Prostate gland (tissue), 2 donors: ENCODE results near the gene IL20. TPM values are rescaled to one million over a fixed set of nuclear protein-coding genes. Genes with fewer than 3 reads are reported as not detected.

Experiments
- DNase-seq: peaks from one replicate; pipeline ENCODE4 v3.0.0-alpha.2; 2019; ENCODE audit warnings: low spot score
- H3K27ac ChIP-seq, 2 donors: fragments of 200-600 bp; sonication (generic); 2 replicates each; pipeline ENCODE4 v1.5.1; 2017 to 2019
- H3K27me3 ChIP-seq: fragments of 200-600 bp; sonication (generic); replicated peaks from 2 replicates; pipeline ENCODE4 v1.5.1; 2019; ENCODE audit not compliant: insufficient read depth
- H3K36me3 ChIP-seq, 2 donors: fragments of 200-600 bp; sonication (generic); 1 replicate in 1 of 2; 2 replicates in 1 of 2; pipeline versions ENCODE4 v1.5.1 to v1.8.1; 2017 to 2019
- H3K4me1 ChIP-seq: fragments of 200-600 bp; sonication (generic); replicated peaks from 2 replicates; pipeline ENCODE4 v1.5.1; 2019
- H3K4me3 ChIP-seq, 2 donors: fragments of 200-600 bp; sonication (generic); 2 replicates each; pipeline ENCODE4 v1.5.1; 2017 to 2019
- H3K9me3 ChIP-seq: fragments of 200-600 bp; sonication (generic); 2 replicates; pipeline ENCODE4 v1.5.1; 2017
- POLR2A ChIP-seq: fragments of 450-650 bp; IDR thresholded peaks from one replicate; pipeline ENCODE4 v1.6.1; 2016; ENCODE audit warnings: antibody characterized with exemption, mild to moderate bottlenecking
- POLR2AphosphoS5 ChIP-seq: sonication (generic); formaldehyde crosslinking; IDR thresholded peaks from one replicate; pipeline ENCODE4 v1.6.1; 2017; ENCODE audit warnings: antibody characterized with exemption
- WGBS: methylation state at CpG from one replicate; pipeline ENCODE4 v1.1.5; 2018; 5-methylcytosine and 5-hydroxymethylcytosine counted together
- intact Hi-C: fragments of 100-400 bp; cut with DNase I; formaldehyde crosslinking; loops from one replicate; pipeline ENCODE4 v1.14.2; 2022
- total RNA-seq, 2 donors: library from RNA; depleted of rRNA; stranded (reverse); fragments of >200 nt; gene quantifications; one replicate each; pipeline ENCODE4 v1.1.0, GENCODE V29; 2016
- TF ChIP-seq, protein P1 (sequence below), 4 experiments: fragments of 200-600 bp in 2 of 4; fragments of 450-650 bp in 2 of 4; sonication (generic) in 2 of 4; IDR thresholded peaks; 1 replicate in 3 of 4; 2 replicates in 1 of 4; pipeline ENCODE4 v1.5.1; 2016 to 2019; ENCODE audit warnings: antibody characterized with exemption in 4 of 4, mild to moderate bottlenecking in 2 of 4, moderate library complexity in 2 of 4

The IL20 gene
- total RNA-seq, 2 donors from 2014 or later = not detected

DNA sequence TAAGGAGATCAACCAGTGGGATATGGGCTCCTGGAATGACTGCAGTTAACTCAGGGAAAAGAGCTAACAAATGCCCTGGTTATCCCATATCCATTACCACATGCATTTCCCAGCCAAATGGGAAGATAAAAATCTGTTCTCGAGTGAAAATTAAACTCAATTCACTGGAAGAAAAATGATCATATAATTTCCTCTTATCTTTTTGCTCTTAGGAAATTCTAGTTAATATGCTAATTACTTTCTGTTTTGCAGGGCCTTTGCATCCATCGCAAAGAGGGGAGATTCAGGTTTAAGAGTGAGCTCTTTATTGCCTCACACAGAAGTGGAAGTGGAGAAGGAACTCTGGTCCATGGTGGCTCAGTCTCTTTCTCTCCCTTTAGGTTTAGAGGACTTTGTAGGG lies 28.0 kb downstream of the IL20 start:
- Histone ChIP-seq H3K9me3 (no peaks in the 10 kb centered on the region), H3K27me3 (no peaks in the 10 kb centered on the region), H3K36me3 (no peaks in the 10 kb centered on the region), H3K4me3 (no peak overlapping the region), H3K4me1 (no peaks in the 10 kb centered on the region), H3K27ac (no peak overlapping the region)
- intact Hi-C loops = no loop called here
- no peak for DNase-seq
- TF ChIP-seq POLR2A (no peak), POLR2AphosphoS5 (no peak)
- TF ChIP-seq, protein P1, sequence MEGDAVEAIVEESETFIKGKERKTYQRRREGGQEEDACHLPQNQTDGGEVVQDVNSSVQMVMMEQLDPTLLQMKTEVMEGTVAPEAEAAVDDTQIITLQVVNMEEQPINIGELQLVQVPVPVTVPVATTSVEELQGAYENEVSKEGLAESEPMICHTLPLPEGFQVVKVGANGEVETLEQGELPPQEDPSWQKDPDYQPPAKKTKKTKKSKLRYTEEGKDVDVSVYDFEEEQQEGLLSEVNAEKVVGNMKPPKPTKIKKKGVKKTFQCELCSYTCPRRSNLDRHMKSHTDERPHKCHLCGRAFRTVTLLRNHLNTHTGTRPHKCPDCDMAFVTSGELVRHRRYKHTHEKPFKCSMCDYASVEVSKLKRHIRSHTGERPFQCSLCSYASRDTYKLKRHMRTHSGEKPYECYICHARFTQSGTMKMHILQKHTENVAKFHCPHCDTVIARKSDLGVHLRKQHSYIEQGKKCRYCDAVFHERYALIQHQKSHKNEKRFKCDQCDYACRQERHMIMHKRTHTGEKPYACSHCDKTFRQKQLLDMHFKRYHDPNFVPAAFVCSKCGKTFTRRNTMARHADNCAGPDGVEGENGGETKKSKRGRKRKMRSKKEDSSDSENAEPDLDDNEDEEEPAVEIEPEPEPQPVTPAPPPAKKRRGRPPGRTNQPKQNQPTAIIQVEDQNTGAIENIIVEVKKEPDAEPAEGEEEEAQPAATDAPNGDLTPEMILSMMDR (IDR thresholded peaks at IDR 0.05) = no peak
- 49% methylated on average over 2 of the region's 2 CpGs for WGBS

DNA sequence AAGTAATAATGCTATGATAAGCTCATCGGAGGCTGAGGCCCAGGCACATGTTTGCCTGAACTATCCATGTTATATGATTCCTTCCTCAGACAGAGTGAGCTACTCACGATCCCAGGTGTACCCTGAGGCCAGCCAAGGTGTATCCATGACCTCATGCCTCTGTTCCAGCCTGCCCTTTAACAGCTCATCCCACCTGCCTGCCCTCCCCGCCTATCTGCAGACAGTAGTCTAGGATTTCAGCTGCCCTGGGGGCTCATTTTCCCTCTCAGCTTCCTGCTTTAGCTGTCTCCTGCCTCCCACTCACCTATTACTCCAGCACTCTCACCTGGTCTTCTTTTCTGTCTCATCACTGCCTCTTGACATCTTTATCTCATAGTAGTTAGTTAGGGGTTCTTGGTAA lies 29.9 kb downstream of the IL20 start:
- Histone ChIP-seq H3K36me3 (no peaks in the 10 kb centered on the region), H3K27ac (peak overlapping the region in 1 of 2 donors; percentile 41), H3K4me1 (no peaks in the 10 kb centered on the region), H3K4me3 (no peak overlapping the region), H3K27me3 (no peaks in the 10 kb centered on the region), H3K9me3 (no peaks in the 10 kb centered on the region)
- no peak for TF ChIP-seq POLR2AphosphoS5
- TF ChIP-seq POLR2A = no peak
- TF ChIP-seq, protein P1 (IDR thresholded peaks at IDR 0.05) = no peak
- intact Hi-C loops = no loop called here
- WGBS = 40% methylated on average over 3 of the region's 3 CpGs
- DNase-seq = peak; percentile 21

DNA sequence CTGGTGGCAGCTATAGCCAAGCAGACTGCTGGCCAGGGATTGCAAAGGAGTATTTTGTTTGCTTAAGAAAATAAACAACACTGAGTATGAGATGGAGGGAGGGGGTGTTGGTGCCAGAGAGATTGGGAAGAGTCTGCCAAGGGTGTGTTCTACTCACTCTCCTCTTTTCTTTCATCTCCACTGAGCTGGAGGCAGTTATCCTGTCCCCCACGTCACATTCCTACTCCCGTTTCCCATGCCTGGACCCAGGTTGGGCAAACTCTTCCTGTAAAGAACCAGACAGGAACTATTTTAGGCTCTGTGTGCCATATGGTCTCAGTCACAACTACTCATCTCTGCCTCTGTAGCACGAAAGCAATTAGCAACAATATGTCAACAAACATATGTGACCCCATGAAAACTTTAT lies 30.4 kb downstream of the IL20 start:
- H3K36me3 ChIP-seq = no peaks in the 10 kb centered on the region
- H3K4me3 ChIP-seq = no peak overlapping the region
- intact Hi-C loops = no loop called here
- no peaks in the 10 kb centered on the region for H3K27me3 ChIP-seq
- WGBS = 10% methylated on average over 3 of the region's 3 CpGs
- DNase-seq = peak; percentile 54
- peak overlapping the region in 1 of 2 donors; percentile 41 for H3K27ac ChIP-seq
- TF ChIP-seq POLR2AphosphoS5 (peak; percentile 43), POLR2A (no peak)
- TF ChIP-seq, protein P1 (IDR thresholded peaks at IDR 0.05) = no peak
- no peaks in the 10 kb centered on the region for H3K9me3 ChIP-seq
- no peaks in the 10 kb centered on the region for H3K4me1 ChIP-seq

DNA sequence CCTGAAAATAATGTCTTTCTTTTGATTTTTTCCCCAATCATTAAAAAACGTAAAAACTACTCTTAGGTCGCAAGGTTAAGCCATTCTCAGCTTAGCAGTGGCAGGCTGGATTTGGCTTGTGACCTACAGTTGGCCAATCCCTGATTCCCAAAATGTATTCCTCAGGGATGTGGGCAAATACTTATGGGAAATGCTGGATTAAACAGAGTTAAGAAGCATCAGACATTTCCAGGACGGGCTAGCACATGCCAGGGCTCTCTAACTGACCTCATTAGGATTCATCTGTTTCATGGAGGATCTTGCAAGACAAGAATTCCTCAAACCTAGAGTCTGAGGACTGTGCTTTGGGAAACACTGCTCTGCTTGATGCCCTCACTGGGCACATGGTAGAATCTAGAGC lies 30.8 kb downstream of the IL20 start:
- intact Hi-C loops = no loop called here
- Histone ChIP-seq H3K36me3 (no peaks in the 10 kb centered on the region), H3K27me3 (no peaks in the 10 kb centered on the region), H3K4me1 (no peaks in the 10 kb centered on the region), H3K9me3 (no peaks in the 10 kb centered on the region), H3K4me3 (no peak overlapping the region), H3K27ac (no peak overlapping the region)
- DNase-seq = no peak
- TF ChIP-seq POLR2AphosphoS5 (no peak), POLR2A (no peak)
- TF ChIP-seq, protein P1 (IDR thresholded peaks at IDR 0.05) = no peak
- WGBS = 75% methylated on average over 3 of the region's 3 CpGs

DNA sequence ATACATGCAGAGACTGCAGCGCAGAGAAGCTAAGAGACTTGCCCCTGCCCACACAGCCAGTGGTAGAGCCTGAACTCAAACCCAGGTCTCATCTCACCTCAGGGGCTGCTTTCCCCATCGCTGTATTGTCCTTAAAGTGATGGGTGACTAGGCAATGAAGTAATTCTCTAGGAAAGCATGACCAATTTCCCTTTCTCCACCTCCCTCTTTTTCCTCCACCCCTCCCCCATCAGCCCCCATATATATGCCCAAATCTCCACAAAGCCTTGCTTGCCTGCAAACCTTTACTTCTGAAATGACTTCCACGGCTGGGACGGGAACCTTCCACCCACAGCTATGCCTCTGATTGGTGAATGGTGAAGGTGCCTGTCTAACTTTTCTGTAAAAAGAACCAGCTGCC lies 31.8 kb downstream of the IL20 start, which contains the start of gene IL24:
Gene IL24 (plus strand): TSS at position 269 of the 400 bp plus-strand sequence. CDS start 390 bp downstream, outside the sequence.
- Histone ChIP-seq H3K36me3 (no peaks in the 10 kb centered on the region), H3K4me1 (no peaks in the 10 kb centered on the region), H3K27ac (no peak within 1 kb of the TSS), H3K9me3 (no peaks in the 10 kb centered on the region), H3K27me3 (no peaks in the 10 kb centered on the region), H3K4me3 (no peak within 1 kb of the TSS)
- TF ChIP-seq POLR2A (no peak), POLR2AphosphoS5 (no peak)
- TF ChIP-seq, protein P1 (IDR thresholded peaks at IDR 0.05) = no peak
- 84% methylated on average over 4 of the region's 4 CpGs for WGBS
- intact Hi-C loops = no loop called here
- DNase-seq = no peak
